HG03558 (cell line): Measurements from ENCODE around the gene UBE2M.
"Not testable (repeated sequence)": the region's sequence is repeated elsewhere in the genome, so short reads cannot be mapped to it uniquely, and the experiment has no call there.

ENCODE experiments used
- ATAC-seq: cut with Tn5 transposase; IDR thresholded peaks from one replicate; pipeline ENCODE4 v1.9.1; 2021; ENCODE audit warnings: moderate number of reproducible peaks; ENCODE audit not compliant: unreplicated experiment; ENCODE audit errors: extremely low read depth

UBE2M gene

DNA sequence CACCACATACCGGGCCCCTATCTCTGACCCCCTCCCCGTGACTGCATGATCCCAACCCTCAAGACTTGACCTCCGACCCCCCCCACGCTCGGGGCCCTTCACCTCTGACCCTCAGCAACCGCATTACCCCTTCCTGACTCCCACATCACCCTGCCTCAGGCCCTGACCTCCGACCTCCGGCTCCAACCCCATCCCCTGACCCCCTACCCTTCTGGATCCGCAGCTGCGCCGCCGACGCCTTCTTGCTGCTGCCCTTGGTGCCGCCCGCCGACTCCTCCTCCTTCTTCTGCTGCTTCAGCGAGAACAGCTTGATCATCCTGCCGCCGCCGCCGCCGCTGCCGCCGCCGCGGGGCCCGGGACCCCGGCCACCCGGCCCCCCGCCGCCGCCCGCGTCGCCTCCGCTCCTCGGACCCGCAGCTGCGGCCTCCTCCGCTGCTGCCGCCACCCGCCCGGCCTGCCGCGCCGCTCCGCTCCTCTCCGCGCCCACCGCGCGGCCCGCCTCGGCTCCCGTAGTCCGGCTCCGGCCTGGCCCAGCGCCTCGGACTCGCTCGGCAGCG lies at the start of gene UBE2M:
UBE2M (minus strand) TSS at position 546 of the 557 bp plus-strand sequence; CDS start at position 316, 230 bp downstream.
- ATAC-seq = no peak

DNA sequence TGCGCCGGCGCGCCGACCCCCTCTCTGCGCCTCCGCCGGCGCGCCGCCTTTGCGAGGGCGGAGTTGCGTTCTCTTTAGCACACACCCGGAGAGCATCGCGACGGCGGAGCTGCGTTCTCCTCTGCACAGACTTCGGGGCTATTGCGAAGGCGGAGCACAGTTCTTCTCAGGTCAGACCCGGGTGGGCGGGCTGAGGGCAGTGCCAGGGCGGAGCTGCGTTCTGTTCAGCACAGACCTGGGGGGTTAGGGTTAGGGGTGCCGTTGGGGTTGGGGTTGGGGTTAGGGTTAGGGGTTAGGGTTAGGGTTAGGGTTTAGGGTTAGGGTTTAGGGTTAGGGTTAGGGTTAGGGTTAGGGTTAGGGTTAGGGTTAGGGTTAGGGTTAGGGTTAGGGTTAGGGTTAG lies 48.8 kb upstream of the UBE2M start:
- ATAC-seq = not testable (repeated sequence)

DNA sequence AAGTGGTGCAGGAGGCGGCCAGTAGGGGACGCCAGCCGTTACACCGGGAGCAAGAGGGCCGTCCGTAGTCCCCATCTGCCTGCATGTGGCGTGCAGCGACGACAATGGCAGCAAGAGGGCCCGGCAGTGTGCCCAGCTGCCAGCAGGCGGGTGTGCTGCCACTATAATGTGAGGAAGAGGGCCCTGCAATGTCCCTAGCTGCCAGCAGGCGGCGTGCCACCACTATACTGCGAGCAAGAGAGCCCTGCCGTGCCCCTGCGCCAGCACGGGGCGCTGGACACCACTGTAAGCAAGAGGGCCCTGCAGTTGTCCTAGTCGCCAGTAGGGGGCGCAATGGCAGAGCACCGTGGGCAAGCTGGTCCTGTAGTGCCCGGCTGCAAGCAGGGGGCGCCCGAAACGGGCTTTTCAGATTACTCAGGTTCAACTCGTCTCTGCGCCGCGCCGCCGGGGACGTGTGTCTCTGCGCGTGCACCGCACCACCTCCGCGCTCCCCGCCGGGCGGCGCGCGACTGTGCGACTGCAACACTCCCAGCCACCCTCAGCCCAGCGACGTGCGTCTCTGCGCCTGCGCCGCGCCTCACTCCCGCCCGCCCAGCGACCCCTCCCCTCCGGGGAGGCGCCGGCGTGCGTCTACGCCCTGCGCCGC lies 48.0 kb upstream of the UBE2M start:
- not testable (repeated sequence) for ATAC-seq

DNA sequence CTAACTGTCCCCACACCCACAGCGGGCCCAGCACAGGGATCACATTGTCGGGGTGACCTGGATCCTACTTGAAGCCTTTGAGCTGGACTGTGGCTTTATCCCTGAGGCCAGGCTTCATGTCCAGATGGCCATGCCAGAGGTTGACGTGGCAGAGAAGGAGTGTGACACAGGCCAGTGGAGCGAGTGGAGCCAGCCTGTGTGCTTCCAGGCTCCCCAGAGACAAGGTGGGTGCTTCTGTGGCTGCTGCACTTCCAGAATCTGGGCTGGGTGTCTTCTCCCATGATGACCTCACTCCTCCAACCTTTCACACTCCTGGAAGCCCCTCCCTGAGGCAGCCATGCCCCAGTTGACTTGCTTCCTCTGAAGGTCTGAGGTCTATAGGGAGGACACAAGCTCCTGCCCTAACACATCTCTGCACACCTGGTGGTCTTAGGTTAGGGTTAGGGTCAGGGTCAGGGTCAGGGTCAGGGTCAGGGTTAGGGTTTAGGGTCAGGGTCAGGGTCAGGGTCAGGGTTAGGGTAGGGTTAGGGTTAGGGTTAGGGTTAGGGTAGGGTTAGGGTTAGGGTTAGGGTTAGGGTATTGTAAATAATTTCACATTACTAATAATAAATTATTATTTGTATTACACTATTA lies 27.8 kb upstream of the UBE2M start:
- ATAC-seq = no peak

DNA sequence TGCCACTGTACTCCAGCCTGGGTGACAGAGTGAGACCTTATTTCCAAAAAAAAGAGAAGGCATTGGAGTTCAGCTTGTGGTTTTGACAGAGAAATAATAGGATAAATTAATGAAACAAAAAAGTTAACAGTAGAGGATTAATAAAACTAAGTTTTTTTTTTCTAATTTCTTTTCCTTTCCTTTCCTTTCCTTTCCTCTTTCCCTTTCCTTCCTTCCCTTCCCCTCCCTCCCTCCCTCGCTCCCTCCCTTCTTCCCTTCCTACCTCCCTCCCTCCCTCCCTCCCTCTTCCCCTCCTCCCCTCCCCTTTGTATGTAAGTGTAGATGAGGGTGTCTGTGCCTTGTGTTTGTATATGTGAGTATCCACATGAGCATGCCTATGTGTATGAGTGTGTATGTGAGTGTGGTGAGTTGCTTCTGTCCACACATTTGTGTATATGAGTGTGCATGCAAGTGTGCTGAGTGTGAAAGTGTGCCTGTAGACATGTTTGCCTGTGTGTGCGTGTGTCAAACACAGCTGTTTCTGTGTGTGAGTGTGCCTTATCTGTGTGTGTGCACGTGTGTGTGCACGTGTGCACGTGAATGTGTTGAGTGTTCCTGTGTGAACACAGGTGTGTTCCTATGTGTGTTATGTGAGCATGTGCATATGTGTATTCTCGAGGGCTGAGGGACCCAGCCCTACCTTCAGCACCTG lies 27.2 kb upstream of the UBE2M start:
- ATAC-seq = no peak

DNA sequence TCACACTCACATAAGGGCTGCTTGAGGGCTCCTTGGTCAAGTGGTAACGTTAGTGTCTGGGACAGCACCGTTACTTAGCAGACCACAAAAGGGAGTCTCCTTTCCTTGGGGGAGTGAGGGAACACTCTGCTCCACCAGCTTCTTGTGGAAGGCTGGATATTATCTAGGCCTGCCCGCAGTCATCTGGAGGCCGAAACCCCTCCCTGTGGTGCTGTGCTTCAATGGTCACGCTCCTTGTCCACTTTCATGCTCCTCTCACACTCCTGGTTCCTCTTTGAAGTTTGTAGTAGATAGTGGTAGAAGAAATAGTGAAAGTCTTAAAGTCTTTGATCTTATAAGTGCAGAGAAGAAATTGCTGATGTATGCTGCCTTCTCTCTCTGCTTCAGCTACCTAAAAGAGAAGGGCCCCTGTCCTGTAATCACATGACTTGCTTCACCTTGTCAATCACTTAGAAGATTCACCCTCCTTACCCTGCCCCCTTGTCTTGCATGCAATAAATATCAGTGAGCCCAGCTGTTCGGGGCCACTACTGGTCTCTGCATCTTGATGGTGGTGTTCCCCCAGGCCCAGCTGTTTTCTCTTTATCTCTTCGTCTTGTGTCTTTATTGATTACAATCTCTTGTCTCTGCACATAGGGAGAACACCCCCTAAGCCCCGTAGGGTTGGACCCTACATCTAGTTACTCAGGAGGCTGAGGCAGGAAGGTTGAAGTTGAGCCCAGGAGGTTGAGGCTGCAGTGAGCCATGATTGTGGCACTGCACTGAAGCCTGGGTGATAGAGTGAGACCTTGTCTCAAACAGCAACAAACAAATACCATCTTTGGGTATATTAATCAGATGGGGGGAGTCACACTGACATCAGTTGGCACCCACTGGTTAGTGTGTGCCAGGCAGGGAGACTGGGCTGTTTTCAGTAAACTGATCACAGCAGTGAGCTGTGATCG lies 26.4 kb upstream of the UBE2M start:
- no peak for ATAC-seq

DNA sequence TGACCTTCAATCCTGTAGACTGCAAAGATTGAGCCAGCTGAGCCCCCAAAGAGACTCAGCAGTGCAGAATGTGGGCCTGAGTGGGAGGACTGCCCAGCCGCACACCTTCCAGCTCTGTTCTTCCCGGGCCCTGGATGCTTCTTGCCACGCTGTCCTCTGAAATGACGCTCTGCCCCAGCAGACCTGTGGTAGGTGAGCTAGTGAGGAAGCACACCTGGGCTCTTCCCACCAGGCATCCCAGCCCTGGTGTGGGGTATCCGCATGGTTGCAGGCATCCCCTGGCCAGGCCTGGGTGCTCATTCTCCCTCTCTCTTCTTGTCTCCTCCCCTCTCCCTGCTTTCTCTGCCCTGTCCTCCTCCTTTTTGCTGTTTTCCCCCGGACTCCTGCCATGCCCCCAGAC lies 24.6 kb upstream of the UBE2M start:
- ATAC-seq = no peak

DNA sequence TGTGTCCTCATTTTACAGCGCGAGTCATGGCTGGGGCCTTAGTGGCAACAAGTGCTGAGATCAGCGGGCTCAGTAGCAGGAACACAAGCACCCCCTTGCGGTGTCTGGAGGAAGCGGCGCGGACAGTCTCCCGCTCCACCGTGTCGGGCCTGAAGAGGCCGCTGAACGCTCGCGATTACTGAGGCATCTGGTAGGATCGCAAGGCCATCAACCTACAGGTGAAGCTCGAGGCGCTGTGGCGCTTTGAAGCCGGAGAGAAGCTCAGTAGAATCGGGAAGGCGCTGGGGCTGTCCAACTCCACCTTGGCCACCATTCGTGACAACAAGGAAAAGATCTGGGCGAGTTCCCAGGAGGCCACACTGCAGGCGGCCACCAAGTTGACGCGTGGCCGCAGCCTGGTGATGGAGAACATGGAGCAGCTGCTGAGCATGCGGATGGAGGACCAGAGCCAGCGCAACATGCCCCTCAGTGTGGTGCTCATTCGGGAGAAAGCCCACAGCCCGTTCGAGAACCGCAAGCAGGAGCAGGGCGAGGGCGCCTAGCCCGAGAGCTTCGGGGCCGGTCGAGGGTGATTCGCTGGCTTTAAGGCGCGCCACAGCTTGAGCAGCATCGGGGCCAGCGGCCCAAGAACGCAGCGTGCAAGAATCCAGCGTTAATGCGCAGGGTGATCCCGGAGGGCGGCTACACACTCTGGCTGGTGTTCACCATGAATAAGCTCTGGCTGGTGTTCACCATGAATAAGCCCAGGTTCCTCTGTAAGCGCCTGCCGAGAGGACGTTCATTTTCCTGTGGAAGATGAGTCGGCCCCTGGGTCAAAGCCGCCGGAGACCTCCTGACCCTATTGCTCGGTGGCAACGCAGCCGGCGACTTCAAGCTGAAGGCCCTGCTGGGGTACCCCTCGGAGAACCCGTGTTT lies 23.1 kb upstream of the UBE2M start:
- ATAC-seq = no peak

DNA sequence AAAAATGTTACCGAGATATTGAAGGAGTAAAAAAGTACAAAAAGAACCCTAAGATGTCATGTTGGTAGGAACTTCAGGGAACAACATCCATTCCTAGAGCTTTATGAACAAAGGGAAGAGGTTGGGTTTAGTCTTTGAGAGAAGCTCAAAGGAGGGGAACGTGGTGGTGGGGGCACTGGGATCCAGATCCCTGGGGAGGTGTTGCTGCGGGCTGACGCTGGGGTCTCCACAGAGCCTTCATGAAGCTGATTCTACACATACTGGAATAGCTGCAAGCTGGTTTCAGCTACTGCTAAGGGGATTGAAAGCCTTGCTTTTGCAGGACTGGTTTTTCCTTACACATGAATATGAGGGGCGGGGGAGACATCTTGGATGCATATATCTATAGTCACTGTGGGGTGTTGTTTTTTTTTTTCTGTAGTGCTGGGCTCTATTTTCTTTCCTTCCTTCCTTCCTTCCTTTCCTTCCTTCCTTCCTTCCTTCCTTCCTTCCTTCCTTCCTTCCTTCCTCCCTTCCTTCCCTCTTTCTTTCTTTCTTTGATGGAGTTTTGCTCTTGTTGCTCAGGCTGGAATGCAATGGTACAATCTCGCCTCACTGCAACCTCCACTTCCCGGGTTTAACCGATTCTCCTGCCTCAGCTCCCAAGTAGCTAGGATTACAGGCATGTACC lies 21.2 kb upstream of the UBE2M start:
- no peak for ATAC-seq

DNA sequence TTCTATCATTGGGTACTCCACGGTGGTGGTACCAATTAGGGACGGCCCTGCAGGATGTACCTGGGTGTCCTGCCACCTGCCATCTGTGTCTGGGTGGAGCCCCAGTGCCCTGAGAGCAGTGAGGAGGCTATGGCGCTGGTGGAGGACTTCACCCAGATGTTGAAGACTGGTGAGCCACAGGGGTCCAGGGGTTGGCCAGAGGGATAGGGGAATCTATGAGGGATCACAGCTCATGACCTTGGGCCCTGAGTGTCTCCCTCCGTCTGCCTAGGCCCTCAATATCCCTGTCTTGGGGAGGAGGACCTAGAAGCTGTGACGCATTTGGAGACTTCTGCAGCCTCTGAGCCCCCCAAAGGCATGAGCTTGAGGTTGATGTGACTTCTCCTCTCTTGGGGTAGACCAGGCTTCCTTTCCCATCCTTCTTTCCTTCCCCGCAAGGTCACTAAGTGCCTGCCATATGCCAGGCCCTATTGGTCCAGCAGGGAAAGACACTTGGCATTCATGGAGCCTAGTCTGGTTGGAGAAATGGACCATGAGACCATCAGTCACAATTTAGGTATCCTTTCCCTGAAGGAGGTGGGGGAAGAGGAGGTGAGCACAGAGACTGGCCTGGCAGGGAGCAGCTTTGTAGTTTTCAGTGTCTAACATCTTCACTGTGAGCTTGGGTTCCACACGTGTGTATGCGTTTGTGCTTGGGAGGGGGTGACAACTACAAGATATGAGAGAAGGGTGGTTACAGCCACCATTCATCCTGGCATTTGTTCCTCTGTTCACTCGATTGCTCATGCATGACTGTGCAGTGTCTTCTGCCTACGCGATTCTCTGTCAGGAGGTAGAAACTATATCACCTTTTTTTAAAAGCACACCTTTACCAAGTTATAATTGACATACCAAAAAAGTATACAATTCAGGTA lies 19.9 kb upstream of the UBE2M start:
- no peak for ATAC-seq

DNA sequence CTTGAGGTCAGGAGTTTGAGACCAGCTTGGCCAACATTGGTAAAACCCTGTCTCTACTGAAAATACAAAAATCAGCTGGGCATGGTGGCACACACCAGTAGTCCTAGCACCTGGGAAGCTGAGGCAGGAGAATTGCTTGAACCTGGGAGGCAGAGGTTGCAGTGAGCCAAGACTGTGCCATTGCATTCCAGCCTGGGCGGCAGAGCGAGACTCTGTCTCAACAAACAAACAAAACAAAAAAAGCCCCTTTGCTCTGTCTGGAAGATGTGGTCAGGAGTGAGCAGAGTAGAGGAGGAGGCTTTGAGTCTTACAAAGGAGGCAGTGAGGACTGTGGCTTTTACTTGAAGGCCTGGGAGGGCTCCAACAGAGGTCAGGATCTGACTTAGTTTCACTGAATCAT lies 19.2 kb upstream of the UBE2M start:
- not testable (repeated sequence) for ATAC-seq

DNA sequence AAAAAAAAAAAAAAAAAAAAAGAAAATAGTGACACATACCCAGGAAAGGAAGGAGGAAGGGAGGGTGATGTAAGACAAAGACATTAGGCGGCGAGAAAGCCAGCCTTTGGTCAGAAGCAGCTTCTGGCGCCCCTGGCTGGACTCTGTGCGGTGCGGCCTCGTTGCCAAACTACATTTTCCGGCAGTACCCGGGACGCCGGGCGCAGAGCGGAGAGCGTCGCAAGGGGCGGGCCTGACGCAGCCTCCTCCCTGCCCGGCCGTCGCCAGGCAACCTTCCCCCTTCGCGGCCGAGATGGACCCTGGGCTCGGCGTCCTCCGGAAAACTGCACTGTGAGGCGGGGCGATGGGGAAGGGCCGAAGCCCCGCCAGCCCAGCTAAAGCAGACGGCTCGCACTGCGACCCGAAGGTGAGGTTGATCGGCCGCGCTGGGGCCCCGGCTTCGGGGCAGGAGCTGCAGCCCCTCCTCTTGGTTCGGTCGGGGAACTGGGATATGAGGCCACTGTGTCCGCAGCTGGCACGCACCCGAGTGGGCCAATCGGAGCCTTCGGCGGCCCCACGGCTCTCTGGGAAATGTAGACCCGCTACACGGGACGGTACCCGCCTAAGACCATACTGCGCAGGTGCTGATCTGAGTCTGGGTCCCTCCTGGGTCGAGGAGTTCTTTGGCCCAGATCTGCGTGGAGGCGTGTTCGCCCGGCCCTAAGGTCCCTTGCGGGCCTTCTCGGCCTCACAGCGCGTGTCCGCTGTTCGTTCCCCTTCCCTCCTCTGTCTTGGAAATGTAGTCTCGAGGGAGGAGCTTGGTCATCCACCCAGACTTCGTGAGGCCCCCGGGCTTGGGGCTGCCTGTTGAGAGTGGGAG lies 17.0 kb upstream of the UBE2M start:
- ATAC-seq = peak; percentile 22

DNA sequence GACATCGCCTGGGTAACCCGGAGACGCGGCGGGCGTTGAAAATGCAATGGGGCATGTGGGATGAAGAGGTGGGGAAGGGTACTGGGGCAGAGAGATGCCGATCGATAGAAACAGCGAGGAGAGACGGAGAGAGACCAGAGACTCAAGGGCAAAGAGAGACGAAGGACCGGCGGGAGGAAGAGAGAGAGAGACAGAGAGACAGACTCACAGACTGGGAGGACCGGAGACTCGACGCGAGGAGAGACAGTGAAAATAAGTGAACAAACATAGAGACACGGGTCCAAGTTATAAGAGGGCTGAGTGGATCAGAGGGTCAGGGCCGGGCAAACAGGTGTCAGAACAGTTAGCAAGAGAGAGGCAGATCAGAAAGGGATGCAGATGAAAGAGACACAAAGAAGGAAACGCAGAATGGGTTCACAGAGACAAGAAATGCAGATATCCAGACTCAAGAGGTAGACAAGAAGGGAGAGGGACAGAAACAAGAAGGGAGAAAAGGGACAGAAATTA lies 15.3 kb upstream of the UBE2M start:
- ATAC-seq = no peak

DNA sequence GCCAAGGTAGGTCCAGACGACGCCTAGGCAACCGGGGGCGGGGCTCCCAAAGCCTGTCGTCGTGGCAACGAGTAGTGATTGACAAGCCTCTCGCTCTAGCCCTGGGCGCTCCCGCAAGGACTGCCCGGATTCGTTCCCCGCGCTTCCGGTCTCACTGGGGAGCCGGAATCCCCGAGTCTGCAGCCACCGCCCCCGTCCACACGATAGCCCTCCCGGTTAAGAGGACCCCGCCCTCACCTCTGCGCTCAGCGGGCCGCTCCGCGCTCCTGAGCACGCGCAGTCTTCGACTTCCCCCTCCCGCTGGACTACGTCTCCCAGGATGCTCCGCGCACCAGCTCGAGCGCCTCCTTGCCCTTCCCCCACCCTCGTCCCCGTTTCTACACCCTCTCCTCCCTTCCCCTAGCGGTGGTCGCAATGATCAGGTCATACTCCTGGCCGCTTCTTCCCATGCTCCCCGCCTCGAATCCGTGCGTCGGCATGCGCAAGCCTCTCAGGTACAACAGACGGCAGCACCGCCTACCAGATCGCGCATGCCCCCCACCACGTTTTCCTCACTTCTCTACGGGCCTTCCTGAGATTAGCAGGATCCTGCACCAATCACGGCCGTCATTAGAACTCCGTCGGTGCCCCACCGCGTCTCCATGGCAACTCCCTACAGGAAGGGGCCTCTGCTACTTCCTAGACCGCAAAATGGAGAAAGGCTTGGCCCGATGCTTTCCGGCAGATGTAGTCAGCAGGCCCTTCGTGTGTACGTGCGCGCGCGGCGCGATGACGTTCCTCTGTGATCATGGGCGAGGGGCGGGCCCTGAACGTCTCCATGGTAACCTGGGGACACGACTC lies 14.6 kb upstream of the UBE2M start, which contains the start of gene MZF1:
MZF1 (minus strand) TSS at position 518 of the 840 bp plus-strand sequence. CDS start 1,946 bp downstream, outside the sequence.
- ATAC-seq = peak; percentile 33

DNA sequence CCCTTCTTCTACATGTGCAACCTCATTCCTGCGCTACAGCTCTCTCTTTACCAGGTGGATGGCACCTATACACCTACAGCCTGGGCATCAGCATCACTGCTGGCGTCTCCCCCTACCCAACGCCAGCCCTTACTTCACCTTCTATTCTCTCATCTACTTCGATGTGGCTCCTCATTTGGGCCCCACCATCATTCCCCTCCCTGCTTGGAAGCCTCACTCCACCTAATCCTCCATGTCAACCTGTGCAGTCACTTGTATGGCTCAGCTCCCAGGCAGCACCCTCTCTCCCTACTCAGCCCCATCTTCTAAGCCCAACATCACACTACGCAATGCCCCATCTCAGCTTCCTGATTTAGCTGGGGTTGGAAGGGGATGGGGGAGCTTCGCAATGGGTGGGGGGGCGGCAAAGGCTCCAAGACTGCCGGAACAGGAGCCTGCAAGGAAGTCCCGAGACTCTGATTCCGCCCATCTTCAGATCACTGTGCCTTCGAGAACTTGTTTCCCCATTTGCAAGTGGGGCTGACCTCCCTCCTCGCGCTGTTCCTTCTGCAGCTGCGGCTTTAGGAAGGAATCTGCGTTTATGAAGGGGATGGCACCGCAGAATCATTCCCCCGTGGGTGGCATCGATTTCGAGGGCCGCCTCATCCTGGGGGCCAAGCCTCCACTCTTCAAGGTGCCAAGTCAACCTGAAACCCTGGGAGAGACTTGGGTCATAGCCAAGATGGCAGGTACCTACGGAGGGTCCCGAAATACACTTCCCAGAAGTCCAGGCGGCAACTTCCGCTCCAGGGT lies 13.8 kb upstream of the UBE2M start:
- no peak for ATAC-seq
